Smooth muscle cell (in vitro differentiated cells): ENCODE measurements around the gene MAST3. TPM values are rescaled to one million over a fixed set of nuclear protein-coding genes. Genes with fewer than 3 reads are reported as not detected.

Experiments used
- DNase-seq: peaks from one replicate; lab custom pipeline; 2025; ENCODE audit not compliant: unreplicated experiment; lab: John Stamatoyannopoulos, UW
- H2AFZ ChIP-seq: fragments of 200-600 bp; sonication (generic); 2 replicates; pipeline ENCODE4 v1.6.0; 2016; ENCODE audit warnings: antibody characterized with exemption, low read depth, mild to moderate bottlenecking
- H3F3A ChIP-seq: fragments of 200-600 bp; sonication (generic); 2 replicates; pipeline ENCODE4 v1.6.0; 2017; ENCODE audit warnings: antibody characterized with exemption, low read depth
- H3K27ac ChIP-seq: fragments of 200-600 bp; sonication (generic); 2 replicates; pipeline ENCODE4 v1.5.1; 2016; ENCODE audit warnings: low read depth, mild to moderate bottlenecking
- H3K27me3 ChIP-seq: fragments of 200-600 bp; sonication (generic); 2 replicates; pipeline ENCODE4 v1.6.1; 2016; ENCODE audit warnings: low read depth, mild to moderate bottlenecking
- H3K36me3 ChIP-seq: fragments of 200-600 bp; sonication (generic); 2 replicates; pipeline ENCODE4 v1.5.1; 2016; ENCODE audit warnings: low read depth
- H3K4me1 ChIP-seq: fragments of 200-600 bp; sonication (generic); 2 replicates; pipeline ENCODE4 v1.5.1; 2016; ENCODE audit warnings: low read depth
- H3K4me2 ChIP-seq: fragments of 200-600 bp; sonication (generic); 2 replicates; pipeline ENCODE4 v1.6.0; 2016; ENCODE audit warnings: mild to moderate bottlenecking
- H3K4me3 ChIP-seq: fragments of 200-600 bp; sonication (generic); 2 replicates; pipeline ENCODE4 v1.5.1; 2016; ENCODE audit warnings: mild to moderate bottlenecking
- H3K79me2 ChIP-seq: fragments of 200-600 bp; sonication (generic); 2 replicates; pipeline ENCODE4 v1.6.0; 2016; ENCODE audit warnings: low read depth, mild to moderate bottlenecking
- H3K9ac ChIP-seq: fragments of 200-600 bp; sonication (generic); 2 replicates; pipeline ENCODE4 v1.6.0; 2016; ENCODE audit warnings: low read depth
- H3K9me3 ChIP-seq: fragments of 200-600 bp; sonication (generic); replicated peaks from 2 replicates; pipeline ENCODE4 v1.5.1; 2016; ENCODE audit warnings: low read depth
- H4K20me1 ChIP-seq: fragments of 200-600 bp; sonication (generic); 2 replicates; pipeline ENCODE4 v1.6.0; 2016; ENCODE audit warnings: low read depth
- CTCF ChIP-seq: fragments of 200-600 bp; sonication (generic); IDR thresholded peaks from 2 replicates; pipeline ENCODE4 v1.5.1; 2017; ENCODE audit warnings: borderline replicate concordance, mild to moderate bottlenecking, antibody characterized with exemption; ENCODE audit not compliant: insufficient read depth, poor library complexity, severe bottlenecking
- WGBS: methylation state at CpG from one replicate; pipeline ENCODE4 v1.1.7; 2016; ENCODE audit warnings: low lambda C conversion rate; 5-methylcytosine and 5-hydroxymethylcytosine counted together
- polyA plus RNA-seq: library from polyadenylated mRNA; unstranded; fragments of >200 nt; fragmentation: Nextera tagmentation; extraction: Ambion mirVana; gene quantifications from 2 replicates; pipeline ENCODE4 v1.2.1, GENCODE V29; 2016
- total RNA-seq: library from RNA; depleted of rRNA; stranded (reverse); fragments of >200 nt; gene quantifications from 2 replicates; pipeline ENCODE4 v1.2.3, GENCODE V29; 2014

MAST3 gene
- total and polyA plus RNA-seq, 2 experiments from 2014 or later: 4.3 TPM

GRCh38 chr19:18193388-18194180 lies 96.0 kb downstream of the MAST3 start:
- H3K4me2 ChIP-seq: peak overlapping the region; percentile 96
- peak overlapping the region; percentile 68 for H3K4me3 ChIP-seq
- H3K79me2 ChIP-seq: no peaks in the 10 kb centered on the region
- no peaks in the 10 kb centered on the region for H3K27me3 ChIP-seq
- no peak for DNase-seq
- H3K9me3 ChIP-seq: no peaks in the 10 kb centered on the region
- TF ChIP-seq CTCF: no peak
- WGBS: 6% methylated on average over 45 of the region's 46 CpGs
- no peaks in the 10 kb centered on the region for H4K20me1 ChIP-seq
- peaks cover 8% of the 10 kb centered on the region for H3K4me1 ChIP-seq
- H3F3A ChIP-seq: peaks cover 5% of the 10 kb centered on the region
- no peaks in the 10 kb centered on the region for H3K36me3 ChIP-seq
- peak overlapping the region; percentile 66 for H3K9ac ChIP-seq
- H3K27ac ChIP-seq: peak overlapping the region; percentile 28
- H2AFZ ChIP-seq: peak overlapping the region; percentile 44

- H4K20me1 ChIP-seq: no peaks in the 10 kb centered on the region
- WGBS: 57% methylated on average over 12 of the region's 12 CpGs
- TF ChIP-seq CTCF: no peak
- no peaks in the 10 kb centered on the region for H3K79me2 ChIP-seq
- peaks cover 8% of the 10 kb centered on the region for H3K4me1 ChIP-seq
- H3K36me3 ChIP-seq: no peaks in the 10 kb centered on the region
- no peak overlapping the region for H2AFZ ChIP-seq
- H3K4me2 ChIP-seq: peak overlapping the region; percentile 96
- DNase-seq: no peak
- no peaks in the 10 kb centered on the region for H3K27me3 ChIP-seq
- peaks cover 5% of the 10 kb centered on the region for H3F3A ChIP-seq
- H3K9ac ChIP-seq: peak overlapping the region; percentile 66
- no peaks in the 10 kb centered on the region for H3K9me3 ChIP-seq
- no peak overlapping the region for H3K27ac ChIP-seq
- H3K4me3 ChIP-seq: peak overlapping the region; percentile 68
Observed at GRCh38 chr19:18194181-18194530, 96.6 kb downstream of the MAST3 start.

GRCh38 chr19:18194554-18195238 lies 97.1 kb downstream of the MAST3 start:
- Histone ChIP-seq H3K79me2 (no peaks in the 10 kb centered on the region), H3K36me3 (no peaks in the 10 kb centered on the region), H2AFZ (no peak overlapping the region), H3K4me3 (no peak overlapping the region), H3K9ac (no peak overlapping the region), H3K9me3 (no peaks in the 10 kb centered on the region), H3K4me1 (peaks cover 8% of the 10 kb centered on the region), H3K27me3 (no peaks in the 10 kb centered on the region), H3K4me2 (peak overlapping the region; percentile 96), H3F3A (peaks cover 5% of the 10 kb centered on the region), H4K20me1 (no peaks in the 10 kb centered on the region), H3K27ac (no peak overlapping the region)
- 60% methylated on average over 25 of the region's 27 CpGs for WGBS
- no peak for TF ChIP-seq CTCF
- DNase-seq: no peak
